Large intestine (tissue), 3 donors: ENCODE data around the gene TTC28. TPM values are rescaled to one million over a fixed set of nuclear protein-coding genes. Genes with fewer than 3 reads are reported as not detected.
"Not testable (repeated sequence)": the region's sequence is repeated elsewhere in the genome, so short reads cannot be mapped to it uniquely, and the experiment has no call there.

Experiments
- DNase-seq, 2 donors: peaks; one replicate each; pipeline versions ENCODE4 v3.0.0 to v3.0.0-alpha.2; 2013
- H3K27ac ChIP-seq: one replicate; pipeline ENCODE4 v1.5.1; 2013; ENCODE audit warnings: low read length
- H3K27me3 ChIP-seq: 2 replicates; pipeline ENCODE4 v1.6.1; 2013; ENCODE audit warnings: low read length; ENCODE audit not compliant: control insufficient read depth, insufficient read depth
- H3K36me3 ChIP-seq: 2 replicates; pipeline ENCODE4 v1.6.1; 2013; ENCODE audit warnings: low read length; ENCODE audit not compliant: control insufficient read depth, insufficient read depth
- H3K4me1 ChIP-seq: one replicate; pipeline ENCODE4 v1.6.1; 2013; ENCODE audit warnings: low read length; ENCODE audit not compliant: control insufficient read depth, insufficient read depth
- H3K4me3 ChIP-seq: one replicate; pipeline ENCODE4 v1.5.1; 2013; ENCODE audit warnings: low read length
- H3K9me3 ChIP-seq: one replicate; pipeline ENCODE4 v1.6.1; 2013; ENCODE audit warnings: mild to moderate bottlenecking, low read depth, low read length, moderate library complexity; ENCODE audit not compliant: control insufficient read depth
- WGBS: methylation state at CpG from one replicate; pipeline ENCODE4 v1.1.5; 2013; ENCODE audit warnings: low lambda C conversion rate; ENCODE audit not compliant: insufficient coverage; 5-methylcytosine and 5-hydroxymethylcytosine counted together
- polyA plus RNA-seq: library from polyadenylated mRNA; unstranded; fragments of 120-200 nt; gene quantifications from one replicate; pipeline ENCODE4 v1.2.1, GENCODE V29; 2013

Gene TTC28
- polyA plus RNA-seq, 1 donor: 25.5 TPM

GRCh38 chr22:28366856-28367255 is 312.8 kb downstream of the TTC28 start:
- H3K9me3 ChIP-seq: peaks cover 5% of the 10 kb centered on the region
- no CpG with 5 or more reads among the region's 1 CpG for WGBS
- no peak for DNase-seq

GRCh38 chr22:28365371-28365770 is 314.3 kb downstream of the TTC28 start:
- no CpG with 5 or more reads among the region's 1 CpG for WGBS
- Histone ChIP-seq H3K4me1 (peaks cover 4% of the 10 kb centered on the region), H3K4me3 (no peak overlapping the region), H3K27ac (no peak overlapping the region), H3K9me3 (peaks cover 5% of the 10 kb centered on the region), H3K36me3 (peaks cover 2% of the 10 kb centered on the region), H3K27me3 (no peaks in the 10 kb centered on the region)
- no peak for DNase-seq

More at GRCh38 chr22:28366856-28367255, 312.8 kb downstream of the TTC28 start:
- peaks cover 4% of the 10 kb centered on the region for H3K4me1 ChIP-seq
- H3K27me3 ChIP-seq: no peaks in the 10 kb centered on the region
- H3K27ac ChIP-seq: no peak overlapping the region
- no peak overlapping the region for H3K4me3 ChIP-seq
- H3K36me3 ChIP-seq: peaks cover 2% of the 10 kb centered on the region

- H3K9me3 ChIP-seq, DNase-seq, H3K27me3 ChIP-seq, H3K4me1 ChIP-seq, H3K27ac ChIP-seq, H3K4me3 ChIP-seq, H3K36me3 ChIP-seq: not testable (repeated sequence)
- WGBS: 100% methylated on average over 1 of the region's 3 CpGs
These were observed 315.5 kb downstream of the TTC28 start for GRCh38 chr22:28364105-28364504.

GRCh38 chr22:28360939-28361338 is 318.7 kb downstream of the TTC28 start:
- H3K4me3 ChIP-seq: no peak overlapping the region
- H3K27me3 ChIP-seq: no peaks in the 10 kb centered on the region
- H3K4me1 ChIP-seq: no peaks in the 10 kb centered on the region
- H3K27ac ChIP-seq: no peak overlapping the region
- H3K36me3 ChIP-seq: peaks cover 2% of the 10 kb centered on the region
- no peak for DNase-seq
- peaks cover 5% of the 10 kb centered on the region for H3K9me3 ChIP-seq

- H3K36me3 ChIP-seq: peaks cover 2% of the 10 kb centered on the region
- no peak overlapping the region for H3K4me3 ChIP-seq
- H3K27ac ChIP-seq: no peak overlapping the region
- H3K9me3 ChIP-seq: peaks cover 5% of the 10 kb centered on the region
- WGBS: 83% methylated on average over 1 of the region's 2 CpGs
- no peaks in the 10 kb centered on the region for H3K4me1 ChIP-seq
- no peak for DNase-seq
- no peaks in the 10 kb centered on the region for H3K27me3 ChIP-seq
These were observed 321.3 kb downstream of the TTC28 start for GRCh38 chr22:28358312-28358711.

- Histone ChIP-seq H3K36me3 (no peaks in the 10 kb centered on the region), H3K27me3 (no peaks in the 10 kb centered on the region), H3K4me3 (no peak overlapping the region), H3K27ac (no peak overlapping the region), H3K4me1 (no peaks in the 10 kb centered on the region), H3K9me3 (no peaks in the 10 kb centered on the region)
- no CpG with 5 or more reads among the region's 1 CpG for WGBS
- no peak for DNase-seq
These were observed 322.4 kb downstream of the TTC28 start for GRCh38 chr22:28357193-28357592.

GRCh38 chr22:28351476-28351875 is 328.2 kb downstream of the TTC28 start:
- H3K27ac ChIP-seq: no peak overlapping the region
- no peaks in the 10 kb centered on the region for H3K9me3 ChIP-seq
- no CpG with 5 or more reads among the region's 2 CpGs for WGBS
- H3K36me3 ChIP-seq: no peaks in the 10 kb centered on the region
- H3K27me3 ChIP-seq: no peaks in the 10 kb centered on the region
- H3K4me3 ChIP-seq: no peak overlapping the region
- no peaks in the 10 kb centered on the region for H3K4me1 ChIP-seq
- DNase-seq: no peak

- H3K4me1 ChIP-seq: no peaks in the 10 kb centered on the region
- H3K36me3 ChIP-seq: no peaks in the 10 kb centered on the region
- no peaks in the 10 kb centered on the region for H3K27me3 ChIP-seq
- H3K9me3 ChIP-seq: no peaks in the 10 kb centered on the region
- WGBS: 100% methylated on average over 2 of the region's 5 CpGs
- DNase-seq: no peak
- H3K27ac ChIP-seq: no peak overlapping the region
- H3K4me3 ChIP-seq: no peak overlapping the region
These were observed 330.7 kb downstream of the TTC28 start for GRCh38 chr22:28348613-28349609.

- Histone ChIP-seq H3K4me1 (no peaks in the 10 kb centered on the region), H3K27ac (no peak overlapping the region), H3K9me3 (no peaks in the 10 kb centered on the region), H3K36me3 (no peaks in the 10 kb centered on the region), H3K27me3 (no peaks in the 10 kb centered on the region), H3K4me3 (no peak overlapping the region)
- WGBS: 100% methylated on average over 1 of the region's 2 CpGs
- no peak for DNase-seq
These were observed 333.3 kb downstream of the TTC28 start for GRCh38 chr22:28346308-28346707.

- H3K4me1 ChIP-seq: no peaks in the 10 kb centered on the region
- 83% methylated on average over 1 of the region's 7 CpGs for WGBS
- H3K27me3 ChIP-seq: no peaks in the 10 kb centered on the region
- no peaks in the 10 kb centered on the region for H3K36me3 ChIP-seq
- H3K9me3 ChIP-seq: no peaks in the 10 kb centered on the region
- no peak overlapping the region for H3K27ac ChIP-seq
- no peak overlapping the region for H3K4me3 ChIP-seq
- DNase-seq: no peak
These were observed 334.5 kb downstream of the TTC28 start for GRCh38 chr22:28344918-28345703.
